HEK293T (cell line): ENCODE results near the gene PPP1R13B.

ENCODE experiments used
- CTCF ChIA-PET: fragments of 350-600 bp; formaldehyde crosslinking; extraction: SDS; loops from one replicate; lab custom pipeline; 2021; ENCODE audit warnings: antibody characterized with exemption, inconsistent platforms; lab: Yijun Ruan, JAX
- POLR2A ChIA-PET: fragments of 350-600 bp; formaldehyde crosslinking; extraction: SDS; loops from one replicate; lab custom pipeline; 2020; ENCODE audit warnings: antibody characterized with exemption, inconsistent platforms; lab: Yijun Ruan, JAX
- DNase-seq: peaks from one replicate; pipeline ENCODE4 v3.0.0; 2012; ENCODE audit warnings: mixed read lengths; ENCODE audit errors: extremely low spot score
- ARNT ChIP-seq: fragments of 450-650 bp; IDR thresholded peaks from 2 replicates; pipeline ENCODE4 v1.6.1; 2017; ENCODE audit warnings: mild to moderate bottlenecking
- BHLHE40 ChIP-seq: fragments of 450-650 bp; IDR thresholded peaks from 2 replicates; pipeline ENCODE4 v1.6.1; 2016; ENCODE audit warnings: mild to moderate bottlenecking, moderate library complexity, borderline replicate concordance
- CTBP1 ChIP-seq: fragments of 450-650 bp; IDR thresholded peaks from 2 replicates; pipeline ENCODE4 v1.6.1; 2016; ENCODE audit warnings: borderline replicate concordance
- ELF4 ChIP-seq: fragments of 450-650 bp; IDR thresholded peaks from 2 replicates; pipeline ENCODE4 v1.6.1; 2017; ENCODE audit warnings: antibody characterized with exemption
- FOXA1 ChIP-seq: fragments of 450-650 bp; IDR thresholded peaks from 2 replicates; pipeline ENCODE4 v1.6.1; 2016; ENCODE audit warnings: mild to moderate bottlenecking
- FOXK2 ChIP-seq: fragments of 450-650 bp; IDR thresholded peaks from 2 replicates; pipeline ENCODE4 v1.6.1; 2016; ENCODE audit warnings: mild to moderate bottlenecking
- FOXM1 ChIP-seq: fragments of 450-650 bp; IDR thresholded peaks from 2 replicates; pipeline ENCODE4 v1.6.1; 2017; ENCODE audit warnings: mild to moderate bottlenecking, borderline replicate concordance
- HDGF ChIP-seq: fragments of 450-650 bp; IDR thresholded peaks from 2 replicates; pipeline ENCODE4 v1.6.1; 2017; ENCODE audit warnings: antibody characterized with exemption, borderline replicate concordance
- L3MBTL2 ChIP-seq: fragments of 450-650 bp; conservative IDR thresholded peaks from 2 replicates; pipeline ENCODE4 v1.6.1; 2016; ENCODE audit warnings: mild to moderate bottlenecking
- LEF1 ChIP-seq: fragments of 450-650 bp; IDR thresholded peaks from 2 replicates; pipeline ENCODE4 v1.6.1; 2017; ENCODE audit warnings: mild to moderate bottlenecking, borderline replicate concordance
- NFRKB ChIP-seq: fragments of 450-650 bp; IDR thresholded peaks from 2 replicates; pipeline ENCODE4 v1.6.1; 2016; ENCODE audit warnings: mild to moderate bottlenecking, moderate library complexity
- PKNOX1 ChIP-seq: fragments of 450-650 bp; IDR thresholded peaks from 2 replicates; pipeline ENCODE4 v1.6.1; 2016
- SP1 ChIP-seq: fragments of 450-650 bp; IDR thresholded peaks from 2 replicates; pipeline ENCODE4 v1.6.1; 2017
- SUZ12 ChIP-seq: fragments of 450-650 bp; IDR thresholded peaks from 2 replicates; pipeline ENCODE4 v1.6.1; 2016; ENCODE audit warnings: mild to moderate bottlenecking
- TARDBP ChIP-seq: fragments of 450-650 bp; IDR thresholded peaks from 2 replicates; pipeline ENCODE4 v1.6.1; 2016
- ZNF384 ChIP-seq: fragments of 450-650 bp; IDR thresholded peaks from 2 replicates; pipeline ENCODE4 v1.6.1; 2016

The PPP1R13B gene

DNA sequence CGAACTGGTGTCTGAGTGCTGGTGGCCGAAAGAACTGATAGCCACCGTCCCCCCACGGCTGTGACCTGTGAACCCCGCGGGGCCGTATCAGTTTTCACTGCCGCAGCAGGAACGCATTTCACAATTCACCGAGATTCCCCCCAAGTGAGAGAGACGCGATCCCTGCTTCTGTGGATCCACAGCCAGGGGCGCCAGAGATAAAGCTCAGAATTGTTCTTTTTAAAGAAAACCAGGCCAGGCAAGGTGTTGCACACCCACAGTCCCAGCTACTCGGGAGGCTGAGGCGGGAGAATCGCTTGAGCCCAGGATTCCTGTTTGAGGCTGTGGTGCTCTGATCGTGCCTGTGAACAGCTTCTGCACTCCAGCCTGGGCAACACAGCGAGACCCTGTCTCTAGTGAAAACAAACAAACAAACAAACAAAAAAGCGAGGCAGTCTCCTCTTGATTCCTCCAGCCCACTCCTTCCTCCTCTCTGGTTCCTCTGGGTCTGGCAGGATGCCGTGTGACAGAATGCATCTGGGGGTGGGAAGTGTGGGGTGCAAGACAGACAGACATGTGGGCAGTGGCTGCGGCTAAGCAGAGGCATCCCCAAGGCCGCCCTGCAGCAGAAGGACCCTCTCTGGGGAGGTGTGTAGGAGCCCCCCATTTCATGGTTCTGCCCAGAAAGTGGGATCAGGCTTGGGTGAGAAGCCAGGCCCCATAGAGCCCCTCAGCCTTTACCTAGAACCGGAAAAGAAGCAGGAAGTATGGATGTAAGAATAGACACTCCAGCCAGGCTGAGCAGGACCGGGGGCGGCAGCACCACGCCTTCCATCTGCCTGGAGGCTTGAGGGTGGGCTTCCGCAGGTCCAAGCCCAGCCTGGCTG, 39.2 kb upstream of the PPP1R13B start:
- DNase-seq, result no peak
- CTCF ChIA-PET, result interaction anchor here (0.5 to 0.9 kb wide), 4 partner anchors 14 to 353 kb away, joined by 3 to 6 read pairs (median 3); no protein-coding TSS in a partner anchor
- POLR2A ChIA-PET, result interaction anchor here (0.9 kb wide), 1 partner anchor 18 kb away, joined by 3 read pairs; no protein-coding TSS in a partner anchor
- TF ChIP-seq ELF4 (no peak), SUZ12 (no peak), CTBP1 (no peak), HDGF (no peak), TARDBP (no peak), L3MBTL2 (no peak), FOXK2 (no peak), PKNOX1 (no peak), ZNF384 (no peak), ARNT (no peak), LEF1 (no peak)

GRCh38 chr14:103885509-103885932, 38.1 kb upstream of the PPP1R13B start:
- CTCF ChIA-PET, result interaction anchor here (0.5 kb wide), 1 partner anchor 260 kb away, joined by 4 read pairs; no protein-coding TSS in a partner anchor
- DNase-seq, result no peak
- POLR2A ChIA-PET, result no interaction called here
- TF ChIP-seq CTBP1, result no peak
- TF ChIP-seq ELF4, result no peak
- no peak for TF ChIP-seq ZNF384
- no peak for TF ChIP-seq ARNT
- no peak for TF ChIP-seq FOXA1
- TF ChIP-seq PKNOX1, result no peak
- TF ChIP-seq TARDBP, result no peak
- TF ChIP-seq SP1, result no peak
- TF ChIP-seq NFRKB, result no peak
- no peak for TF ChIP-seq HDGF
- TF ChIP-seq LEF1, result no peak
- TF ChIP-seq L3MBTL2, result no peak

DNA sequence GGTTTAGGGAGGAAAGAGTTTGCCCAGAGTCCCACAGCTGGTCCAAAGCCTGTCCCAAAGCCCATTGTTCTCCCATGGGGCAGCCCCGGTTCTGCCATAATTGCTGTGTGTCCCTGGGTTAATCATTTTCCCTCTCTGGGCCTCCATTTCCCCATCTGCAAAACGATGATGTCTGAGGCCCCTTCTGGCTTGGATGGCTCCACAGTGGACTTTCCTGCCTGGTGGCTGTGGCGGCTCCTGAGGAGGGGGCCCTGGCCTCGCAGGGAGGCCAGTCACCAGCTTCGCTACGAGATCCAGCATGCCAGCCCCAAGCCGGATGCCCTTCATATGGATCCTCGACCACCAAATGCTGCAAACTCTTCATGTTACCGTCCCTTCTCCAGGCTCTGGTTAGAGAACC, 37.5 kb upstream of the PPP1R13B start:
- DNase-seq, result no peak
- TF ChIP-seq FOXA1, result no peak
- TF ChIP-seq SP1, result no peak
- TF ChIP-seq HDGF, result no peak
- TF ChIP-seq BHLHE40, result no peak
- no peak for TF ChIP-seq FOXM1
- TF ChIP-seq SUZ12, result no peak
- TF ChIP-seq TARDBP, result no peak
- no peak for TF ChIP-seq ELF4
- no peak for TF ChIP-seq LEF1
- no peak for TF ChIP-seq NFRKB
- no peak for TF ChIP-seq PKNOX1
- ChIA-PET CTCF (interaction anchor here (1.2 kb wide), 1 partner anchor 16 kb away, joined by 4 read pairs; no protein-coding TSS in a partner anchor), POLR2A (no interaction called here)

- TF ChIP-seq ARNT, result no peak
- TF ChIP-seq FOXA1, result no peak
- TF ChIP-seq TARDBP, result no peak
- no peak for TF ChIP-seq LEF1
- no peak for TF ChIP-seq BHLHE40
- no peak for TF ChIP-seq SP1
- no peak for TF ChIP-seq PKNOX1
- no peak for TF ChIP-seq NFRKB
- TF ChIP-seq SUZ12, result no peak
- no peak for TF ChIP-seq L3MBTL2
- no peak for TF ChIP-seq ELF4
- ChIA-PET CTCF (no interaction called here), POLR2A (no interaction called here)
- DNase-seq, result no peak
Observed at GRCh38 chr14:103883263-103883523, 35.8 kb upstream of the PPP1R13B start.

- POLR2A ChIA-PET, result no interaction called here
- no peak for DNase-seq
- TF ChIP-seq TARDBP, result no peak
- CTCF ChIA-PET, result interaction anchor here (0.7 kb wide), 1 partner anchor 18 kb away, joined by 3 read pairs; no protein-coding TSS in a partner anchor
Observed at GRCh38 chr14:103882503-103883262, 35.3 kb upstream of the PPP1R13B start.
